GM20000 (cell line): ENCODE measurements around the gene MLPH.

ENCODE experiments used
- DNase-seq: peaks from one replicate; pipeline ENCODE4 v3.0.0; 2012; ENCODE audit warnings: low spot score
- TF ChIP-seq, protein P1 (sequence below): IDR thresholded peaks from 2 replicates; pipeline ENCODE4 v1.5.1; 2012; ENCODE audit warnings: mild to moderate bottlenecking, control low read depth; ENCODE audit errors: extremely low read depth, missing control alignments

The MLPH gene

GRCh38 chr2:237571551-237571950 lies 84.5 kb downstream of the MLPH start:
- TF ChIP-seq, protein P1, sequence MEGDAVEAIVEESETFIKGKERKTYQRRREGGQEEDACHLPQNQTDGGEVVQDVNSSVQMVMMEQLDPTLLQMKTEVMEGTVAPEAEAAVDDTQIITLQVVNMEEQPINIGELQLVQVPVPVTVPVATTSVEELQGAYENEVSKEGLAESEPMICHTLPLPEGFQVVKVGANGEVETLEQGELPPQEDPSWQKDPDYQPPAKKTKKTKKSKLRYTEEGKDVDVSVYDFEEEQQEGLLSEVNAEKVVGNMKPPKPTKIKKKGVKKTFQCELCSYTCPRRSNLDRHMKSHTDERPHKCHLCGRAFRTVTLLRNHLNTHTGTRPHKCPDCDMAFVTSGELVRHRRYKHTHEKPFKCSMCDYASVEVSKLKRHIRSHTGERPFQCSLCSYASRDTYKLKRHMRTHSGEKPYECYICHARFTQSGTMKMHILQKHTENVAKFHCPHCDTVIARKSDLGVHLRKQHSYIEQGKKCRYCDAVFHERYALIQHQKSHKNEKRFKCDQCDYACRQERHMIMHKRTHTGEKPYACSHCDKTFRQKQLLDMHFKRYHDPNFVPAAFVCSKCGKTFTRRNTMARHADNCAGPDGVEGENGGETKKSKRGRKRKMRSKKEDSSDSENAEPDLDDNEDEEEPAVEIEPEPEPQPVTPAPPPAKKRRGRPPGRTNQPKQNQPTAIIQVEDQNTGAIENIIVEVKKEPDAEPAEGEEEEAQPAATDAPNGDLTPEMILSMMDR = no peak
- no peak for DNase-seq

GRCh38 chr2:237572021-237572741 lies 85.1 kb downstream of the MLPH start:
- TF ChIP-seq, protein P1 = peak; percentile 84
- DNase-seq = peak; percentile 94

GRCh38 chr2:237572742-237573101 lies 85.7 kb downstream of the MLPH start:
- TF ChIP-seq, protein P1 = no peak
- DNase-seq = no peak

- TF ChIP-seq, protein P1 = no peak
- no peak for DNase-seq
Measured at GRCh38 chr2:237573721-237574415, 86.8 kb downstream of the MLPH start.

GRCh38 chr2:237574467-237574866 lies 87.4 kb downstream of the MLPH start:
- TF ChIP-seq, protein P1 = no peak
- no peak for DNase-seq

- no peak for DNase-seq
- TF ChIP-seq, protein P1 = no peak
Measured at GRCh38 chr2:237574894-237575868, 88.1 kb downstream of the MLPH start.
